DOHH2 (cell line): ENCODE data around the gene SMTN.

Experiments
- EZH2phosphoT487 ChIP-seq: fragments of 200-600 bp; sonication (generic); IDR thresholded peaks from 2 replicates; pipeline ENCODE4 v1.6.1; 2017; ENCODE audit warnings: borderline replicate concordance, mild to moderate bottlenecking, antibody characterized with exemption, low read length, moderate library complexity, mixed read lengths
- TF ChIP-seq, protein P1 (sequence below): fragments of 200-600 bp; sonication (generic); IDR thresholded peaks from one replicate; pipeline ENCODE4 v1.5.1; 2014; ENCODE audit warnings: antibody characterized with exemption, mild to moderate bottlenecking, low read depth, low read length; ENCODE audit not compliant: poor library complexity, severe bottlenecking

DNA sequence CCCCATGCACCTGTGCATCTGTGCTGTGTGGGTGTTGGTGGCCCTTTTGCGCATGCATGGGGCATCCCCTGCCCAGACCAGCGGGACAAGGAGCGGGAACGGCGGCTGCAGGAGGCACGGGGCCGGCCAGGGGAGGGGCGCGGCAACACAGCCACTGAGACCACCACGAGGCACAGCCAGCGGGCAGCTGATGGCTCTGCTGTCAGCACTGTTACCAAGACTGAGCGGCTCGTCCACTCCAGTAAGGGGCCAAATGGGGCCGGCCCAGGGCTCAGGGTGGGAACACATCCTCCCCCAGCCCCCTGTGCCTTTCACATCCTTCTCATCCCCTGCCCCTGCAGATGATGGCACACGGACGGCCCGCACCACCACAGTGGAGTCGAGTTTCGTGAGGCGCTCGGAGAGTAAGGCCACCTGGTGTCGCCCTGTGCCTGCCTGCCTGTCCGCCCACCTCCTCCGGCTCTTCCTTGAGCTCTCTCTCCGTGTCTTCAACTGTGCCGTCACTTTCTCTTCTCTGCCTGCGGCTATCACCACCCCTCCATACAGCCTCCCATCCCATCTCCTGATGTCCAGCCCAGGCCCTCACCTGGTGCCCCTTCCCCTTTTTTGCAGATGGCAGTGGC is 15.7 kb downstream of the SMTN start:
- TF ChIP-seq, protein P1, sequence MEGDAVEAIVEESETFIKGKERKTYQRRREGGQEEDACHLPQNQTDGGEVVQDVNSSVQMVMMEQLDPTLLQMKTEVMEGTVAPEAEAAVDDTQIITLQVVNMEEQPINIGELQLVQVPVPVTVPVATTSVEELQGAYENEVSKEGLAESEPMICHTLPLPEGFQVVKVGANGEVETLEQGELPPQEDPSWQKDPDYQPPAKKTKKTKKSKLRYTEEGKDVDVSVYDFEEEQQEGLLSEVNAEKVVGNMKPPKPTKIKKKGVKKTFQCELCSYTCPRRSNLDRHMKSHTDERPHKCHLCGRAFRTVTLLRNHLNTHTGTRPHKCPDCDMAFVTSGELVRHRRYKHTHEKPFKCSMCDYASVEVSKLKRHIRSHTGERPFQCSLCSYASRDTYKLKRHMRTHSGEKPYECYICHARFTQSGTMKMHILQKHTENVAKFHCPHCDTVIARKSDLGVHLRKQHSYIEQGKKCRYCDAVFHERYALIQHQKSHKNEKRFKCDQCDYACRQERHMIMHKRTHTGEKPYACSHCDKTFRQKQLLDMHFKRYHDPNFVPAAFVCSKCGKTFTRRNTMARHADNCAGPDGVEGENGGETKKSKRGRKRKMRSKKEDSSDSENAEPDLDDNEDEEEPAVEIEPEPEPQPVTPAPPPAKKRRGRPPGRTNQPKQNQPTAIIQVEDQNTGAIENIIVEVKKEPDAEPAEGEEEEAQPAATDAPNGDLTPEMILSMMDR, result no peak
- TF ChIP-seq EZH2phosphoT487, result no peak
